Measurements from ENCODE around the gene PDS5B.

GRCh38 chr13:32726374-32727037, 140.3 kb downstream of the PDS5B start:
- TF ChIP-seq POLR2A (IDR thresholded peaks at IDR 0.05): no peak
- TF ChIP-seq, protein P1, sequence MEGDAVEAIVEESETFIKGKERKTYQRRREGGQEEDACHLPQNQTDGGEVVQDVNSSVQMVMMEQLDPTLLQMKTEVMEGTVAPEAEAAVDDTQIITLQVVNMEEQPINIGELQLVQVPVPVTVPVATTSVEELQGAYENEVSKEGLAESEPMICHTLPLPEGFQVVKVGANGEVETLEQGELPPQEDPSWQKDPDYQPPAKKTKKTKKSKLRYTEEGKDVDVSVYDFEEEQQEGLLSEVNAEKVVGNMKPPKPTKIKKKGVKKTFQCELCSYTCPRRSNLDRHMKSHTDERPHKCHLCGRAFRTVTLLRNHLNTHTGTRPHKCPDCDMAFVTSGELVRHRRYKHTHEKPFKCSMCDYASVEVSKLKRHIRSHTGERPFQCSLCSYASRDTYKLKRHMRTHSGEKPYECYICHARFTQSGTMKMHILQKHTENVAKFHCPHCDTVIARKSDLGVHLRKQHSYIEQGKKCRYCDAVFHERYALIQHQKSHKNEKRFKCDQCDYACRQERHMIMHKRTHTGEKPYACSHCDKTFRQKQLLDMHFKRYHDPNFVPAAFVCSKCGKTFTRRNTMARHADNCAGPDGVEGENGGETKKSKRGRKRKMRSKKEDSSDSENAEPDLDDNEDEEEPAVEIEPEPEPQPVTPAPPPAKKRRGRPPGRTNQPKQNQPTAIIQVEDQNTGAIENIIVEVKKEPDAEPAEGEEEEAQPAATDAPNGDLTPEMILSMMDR (IDR thresholded peaks at IDR 0.05): no peak
